ENCODE measurements around the gene CHRNG.
"Not testable (repeated sequence)": the region's sequence is repeated elsewhere in the genome, so short reads cannot be mapped to it uniquely, and the experiment has no call there.

CHRNG gene

GRCh38 chr2:232528746-232529460, 10.6 kb upstream of the CHRNG start:
- no peak for DNase-seq (ENCODE audit: low read depth in 2 of 2)

- DNase-seq (ENCODE audit: low read depth in 2 of 2), result no peak
Measured at GRCh38 chr2:232529806-232530547, 9.5 kb upstream of the CHRNG start.

GRCh38 chr2:232530626-232531260, 8.7 kb upstream of the CHRNG start:
- no peak for DNase-seq (ENCODE audit: low read depth in 2 of 2)

- no peak for DNase-seq (ENCODE audit: low read depth in 2 of 2)
Measured at GRCh38 chr2:232532419-232532818, 7.1 kb upstream of the CHRNG start.

GRCh38 chr2:232532821-232533220, 6.7 kb upstream of the CHRNG start:
- not testable (repeated sequence) for DNase-seq (ENCODE audit: low read depth in 2 of 2)

GRCh38 chr2:232533944-232534710, 5.4 kb upstream of the CHRNG start:
- no peak for DNase-seq (ENCODE audit: low read depth in 2 of 2)

GRCh38 chr2:232534940-232535651, 4.4 kb upstream of the CHRNG start:
- DNase-seq (ENCODE audit: low read depth in 2 of 2), result no peak

- DNase-seq (ENCODE audit: low read depth in 2 of 2), result no peak
Measured at GRCh38 chr2:232535761-232536530, 3.5 kb upstream of the CHRNG start.

- DNase-seq (ENCODE audit: low read depth in 2 of 2), result no peak
Measured at GRCh38 chr2:232537079-232537478, 2.4 kb upstream of the CHRNG start.

GRCh38 chr2:232537499-232537898, 2.0 kb upstream of the CHRNG start:
- DNase-seq (ENCODE audit: low read depth in 2 of 2), result no peak

- no peak for DNase-seq (ENCODE audit: low read depth in 2 of 2)
Measured at GRCh38 chr2:232538671-232539070, 821 bp upstream of the CHRNG start.

- no peak for DNase-seq (ENCODE audit: low read depth in 2 of 2)
Measured at GRCh38 chr2:232540441-232541041, 1.0 kb downstream of the CHRNG start.

- DNase-seq (ENCODE audit: low read depth in 2 of 2), result no peak
Measured at GRCh38 chr2:232541195-232541960, 1.9 kb downstream of the CHRNG start.

- DNase-seq (ENCODE audit: low read depth in 2 of 2), result no peak
Measured at GRCh38 chr2:232541961-232542714, 2.6 kb downstream of the CHRNG start.

GRCh38 chr2:232542715-232543467, 3.4 kb downstream of the CHRNG start:
- no peak for DNase-seq (ENCODE audit: low read depth in 2 of 2)

GRCh38 chr2:232543491-232543890, 4.0 kb downstream of the CHRNG start:
- no peak for DNase-seq (ENCODE audit: low read depth in 2 of 2)

GRCh38 chr2:232543928-232544631, 4.6 kb downstream of the CHRNG start:
- no peak for DNase-seq (ENCODE audit: low read depth in 2 of 2)
